ENCODE results near the gene PPP2R2C.

DNA sequence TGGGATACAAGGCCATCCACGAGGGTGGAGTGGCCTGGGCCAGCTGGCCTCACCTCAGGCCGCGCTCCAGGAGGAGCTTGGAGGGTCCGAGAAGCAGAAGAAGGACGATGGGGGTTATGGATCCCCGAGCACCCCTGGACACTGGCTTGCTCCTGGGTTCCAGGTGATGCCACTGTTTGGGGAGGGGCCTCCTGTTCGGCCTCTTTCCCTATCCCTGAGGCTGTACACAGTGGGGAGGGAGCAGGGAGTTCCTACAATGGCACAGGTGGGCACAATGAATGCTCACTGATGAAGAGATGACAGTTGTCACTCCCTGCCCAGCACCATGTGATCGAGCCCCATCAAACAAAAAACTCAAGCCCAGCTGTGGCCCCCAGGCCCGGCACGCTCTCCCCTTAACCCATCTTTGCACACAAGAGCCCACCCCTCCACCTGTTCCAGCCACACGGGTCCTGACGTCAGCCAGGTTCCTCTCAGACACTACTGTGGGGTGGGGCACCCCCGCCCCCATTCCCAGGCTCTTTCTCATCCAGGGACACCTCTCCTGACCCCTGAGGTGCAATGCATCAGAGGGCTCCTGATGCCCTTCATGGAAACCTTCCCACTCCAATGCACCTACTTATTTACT lies 132.5 kb downstream of the PPP2R2C start:
- TF ChIP-seq, protein P1, sequence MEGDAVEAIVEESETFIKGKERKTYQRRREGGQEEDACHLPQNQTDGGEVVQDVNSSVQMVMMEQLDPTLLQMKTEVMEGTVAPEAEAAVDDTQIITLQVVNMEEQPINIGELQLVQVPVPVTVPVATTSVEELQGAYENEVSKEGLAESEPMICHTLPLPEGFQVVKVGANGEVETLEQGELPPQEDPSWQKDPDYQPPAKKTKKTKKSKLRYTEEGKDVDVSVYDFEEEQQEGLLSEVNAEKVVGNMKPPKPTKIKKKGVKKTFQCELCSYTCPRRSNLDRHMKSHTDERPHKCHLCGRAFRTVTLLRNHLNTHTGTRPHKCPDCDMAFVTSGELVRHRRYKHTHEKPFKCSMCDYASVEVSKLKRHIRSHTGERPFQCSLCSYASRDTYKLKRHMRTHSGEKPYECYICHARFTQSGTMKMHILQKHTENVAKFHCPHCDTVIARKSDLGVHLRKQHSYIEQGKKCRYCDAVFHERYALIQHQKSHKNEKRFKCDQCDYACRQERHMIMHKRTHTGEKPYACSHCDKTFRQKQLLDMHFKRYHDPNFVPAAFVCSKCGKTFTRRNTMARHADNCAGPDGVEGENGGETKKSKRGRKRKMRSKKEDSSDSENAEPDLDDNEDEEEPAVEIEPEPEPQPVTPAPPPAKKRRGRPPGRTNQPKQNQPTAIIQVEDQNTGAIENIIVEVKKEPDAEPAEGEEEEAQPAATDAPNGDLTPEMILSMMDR (IDR thresholded peaks at IDR 0.05; ENCODE audit: insufficient read depth, low read length) = no peak
- no peak for TF ChIP-seq SPI1 (IDR thresholded peaks at IDR 0.05; ENCODE audit: borderline replicate concordance, low read depth)

All from HL-60 (cell line).